GM18867 (cell line): Measurements from ENCODE around the gene IRF2BP1.
A peak's percentile ranks its signal among the peaks of the same experiment; 100 is the strongest.

Source experiments
- ATAC-seq: cut with Tn5 transposase; IDR thresholded peaks from one replicate; pipeline ENCODE4 v1.9.1; 2021; ENCODE audit warnings: mild to moderate bottlenecking, moderate library complexity; ENCODE audit not compliant: unreplicated experiment

IRF2BP1 gene

DNA sequence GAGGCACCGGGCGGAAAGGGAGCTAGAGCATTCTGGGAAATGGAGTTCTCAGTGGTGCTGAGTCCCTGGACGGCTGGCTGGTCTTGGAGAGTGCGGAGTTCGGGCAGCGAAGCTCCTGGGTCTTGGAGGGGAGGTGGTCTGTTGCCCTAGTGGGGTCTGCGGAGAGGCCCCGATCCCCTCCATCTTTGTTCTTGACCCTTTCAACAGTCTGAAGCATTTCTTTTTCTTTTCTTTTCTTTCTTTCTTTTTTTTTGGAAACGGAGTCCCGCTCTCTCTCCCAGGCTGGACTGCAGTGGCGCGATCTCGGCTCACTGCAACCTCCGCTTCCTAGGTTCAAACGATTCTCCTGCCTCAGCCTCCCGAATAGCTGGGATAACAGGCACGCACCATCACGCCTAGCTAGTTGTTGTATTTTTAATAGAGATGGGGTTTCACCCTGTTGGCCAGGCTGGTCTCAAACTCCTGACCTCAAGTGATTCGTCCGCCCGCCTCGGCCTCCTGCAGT is 22.6 kb downstream of the IRF2BP1 start:
- no peak for ATAC-seq

DNA sequence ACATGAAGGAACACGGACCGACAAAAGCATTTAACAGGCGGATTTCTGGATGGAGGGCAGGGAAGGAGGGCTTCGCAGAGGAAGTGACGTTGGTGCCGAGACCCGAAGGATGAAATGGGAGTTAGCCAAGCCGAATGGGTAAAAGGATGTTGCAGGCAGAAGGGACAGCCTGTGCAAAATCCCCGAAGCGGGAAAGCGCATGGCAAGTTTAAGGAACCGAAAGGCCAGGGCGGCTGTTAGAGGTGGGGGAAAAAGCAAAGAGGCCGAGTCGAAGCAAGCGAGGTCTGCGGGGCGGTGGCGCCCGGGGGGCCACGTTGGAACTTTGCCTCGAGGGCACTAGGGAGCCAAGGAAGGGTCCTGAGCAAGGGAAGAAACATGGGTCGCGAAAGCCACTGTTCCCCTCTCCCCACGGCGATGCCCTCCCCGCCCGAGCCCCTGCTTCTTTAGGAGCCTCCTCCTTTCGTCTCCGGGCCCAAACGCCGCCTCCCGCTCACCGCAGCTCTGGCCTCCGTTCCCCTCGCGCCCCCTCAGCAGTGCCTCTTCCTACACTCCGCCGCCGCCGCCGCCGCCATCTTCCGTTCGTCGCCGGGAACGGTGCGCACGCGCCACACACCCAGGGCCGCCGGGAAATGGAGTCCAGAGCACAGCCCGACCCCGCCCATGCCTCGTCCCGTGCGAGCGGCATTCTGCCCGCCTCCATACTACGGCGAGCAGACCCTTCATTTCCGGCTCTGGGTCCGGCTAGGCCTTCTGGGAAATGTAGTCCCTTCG is 23.2 kb downstream of the IRF2BP1 start, which contains the start of gene SYMPK:
Gene SYMPK (minus strand): TSS at position 584 of the 771 bp plus-strand sequence. CDS start 8,652 bp downstream, outside the sequence.
- peak; percentile 90 for ATAC-seq

DNA sequence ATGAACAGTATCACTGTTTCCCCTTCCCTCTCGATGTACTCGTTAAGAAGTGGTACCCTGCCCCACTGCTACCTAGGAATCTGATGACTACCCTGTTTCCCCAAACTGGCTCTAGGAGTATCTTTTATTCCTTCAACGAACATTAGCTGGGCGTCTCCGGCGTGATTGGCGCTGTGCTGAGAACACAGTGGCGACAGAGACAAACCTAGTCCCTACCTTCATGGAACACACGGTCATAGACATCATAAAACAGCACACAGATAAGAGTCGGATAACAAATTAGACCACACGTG is 23.7 kb downstream of the IRF2BP1 start:
- ATAC-seq, result no peak

DNA sequence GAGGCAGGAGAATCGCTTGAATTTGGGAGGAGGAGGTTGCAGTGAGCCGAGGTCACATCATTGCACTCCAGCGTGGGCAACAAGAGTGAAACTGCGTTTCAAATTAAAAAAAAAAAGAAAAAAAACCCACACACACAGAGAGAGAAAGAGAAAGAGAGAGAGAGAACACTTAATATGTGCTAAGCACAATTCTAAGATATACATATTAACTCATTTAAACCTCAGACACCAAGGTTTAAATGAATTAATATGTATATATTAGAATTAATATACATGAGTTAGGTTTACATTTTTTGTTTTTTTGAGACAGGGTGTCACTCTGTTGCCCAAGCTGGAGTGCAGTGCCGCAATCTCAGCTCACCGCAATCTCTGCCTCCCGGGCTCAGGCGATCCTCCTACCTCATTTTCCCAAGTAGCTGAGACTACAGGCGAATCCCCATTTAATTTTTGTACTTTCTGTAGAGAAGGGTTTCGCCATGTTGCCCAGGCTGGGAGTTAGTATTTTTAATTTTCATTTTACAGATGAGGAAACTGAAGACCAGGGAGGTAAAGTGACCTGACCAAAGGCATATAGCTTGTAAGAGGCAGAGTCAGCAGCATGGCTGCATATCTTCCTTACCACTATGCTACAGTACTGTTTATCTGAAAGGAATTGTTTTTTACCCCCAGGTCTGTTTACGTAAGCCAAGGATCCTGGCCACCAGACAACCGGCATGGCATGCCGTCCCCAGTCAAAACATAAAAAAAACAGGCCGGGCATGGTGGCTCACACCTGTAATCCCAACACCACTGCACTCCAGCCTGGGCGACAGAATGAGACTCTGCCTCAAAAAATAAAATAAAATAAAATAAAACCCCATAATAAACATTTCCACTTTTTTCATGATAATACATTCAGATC is 25.3 kb downstream of the IRF2BP1 start:
- ATAC-seq, result no peak

DNA sequence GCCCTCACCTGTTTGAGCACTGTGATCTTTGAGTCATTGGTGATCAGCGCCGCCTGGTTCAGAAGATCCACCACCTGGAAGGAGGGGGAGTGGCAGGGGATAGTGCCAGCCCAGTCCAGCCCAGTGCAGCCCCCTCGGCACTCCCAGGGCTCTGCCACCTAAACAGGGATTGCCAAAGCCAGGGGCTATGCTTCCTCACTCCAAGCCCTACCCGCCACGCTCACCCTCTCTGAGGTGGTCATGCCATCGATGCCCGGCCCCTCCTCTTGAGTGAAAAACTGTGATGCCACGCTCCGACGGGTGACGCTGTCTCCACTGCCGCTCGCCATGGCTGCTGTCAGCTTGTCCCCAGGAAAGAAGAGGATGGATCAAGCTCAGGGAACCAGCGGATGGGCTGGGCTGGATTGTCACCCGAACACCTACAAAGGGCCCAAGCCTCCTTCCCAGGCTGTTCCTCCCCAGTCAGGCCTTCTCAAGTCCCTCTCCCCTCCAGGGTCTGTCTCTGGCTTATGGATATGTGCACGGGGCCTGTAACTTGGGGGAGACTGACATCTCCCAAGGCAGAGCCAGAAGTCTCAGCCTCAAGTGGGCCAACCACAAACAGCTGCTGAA is 31.7 kb downstream of the IRF2BP1 start:
- ATAC-seq, result no peak

DNA sequence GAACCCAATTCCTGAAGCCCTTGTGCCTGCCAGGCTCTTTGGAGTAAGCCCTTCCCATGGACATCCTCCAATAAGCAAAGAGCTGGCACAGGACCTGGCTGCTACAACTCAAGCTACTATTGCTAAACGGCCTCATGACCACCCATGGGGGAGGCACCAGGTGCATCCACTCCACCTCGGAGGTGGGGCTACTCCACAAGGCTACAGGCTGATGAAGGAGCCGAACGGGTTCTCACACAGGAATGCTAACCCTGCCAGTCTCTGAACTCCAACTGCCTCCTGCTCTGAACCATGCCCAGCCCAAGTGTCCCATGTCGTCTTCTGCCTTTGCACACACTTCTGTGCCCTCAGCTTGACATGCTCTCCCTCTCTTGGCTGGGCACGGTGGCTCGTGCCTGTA is 33.0 kb downstream of the IRF2BP1 start:
- ATAC-seq, result no peak

DNA sequence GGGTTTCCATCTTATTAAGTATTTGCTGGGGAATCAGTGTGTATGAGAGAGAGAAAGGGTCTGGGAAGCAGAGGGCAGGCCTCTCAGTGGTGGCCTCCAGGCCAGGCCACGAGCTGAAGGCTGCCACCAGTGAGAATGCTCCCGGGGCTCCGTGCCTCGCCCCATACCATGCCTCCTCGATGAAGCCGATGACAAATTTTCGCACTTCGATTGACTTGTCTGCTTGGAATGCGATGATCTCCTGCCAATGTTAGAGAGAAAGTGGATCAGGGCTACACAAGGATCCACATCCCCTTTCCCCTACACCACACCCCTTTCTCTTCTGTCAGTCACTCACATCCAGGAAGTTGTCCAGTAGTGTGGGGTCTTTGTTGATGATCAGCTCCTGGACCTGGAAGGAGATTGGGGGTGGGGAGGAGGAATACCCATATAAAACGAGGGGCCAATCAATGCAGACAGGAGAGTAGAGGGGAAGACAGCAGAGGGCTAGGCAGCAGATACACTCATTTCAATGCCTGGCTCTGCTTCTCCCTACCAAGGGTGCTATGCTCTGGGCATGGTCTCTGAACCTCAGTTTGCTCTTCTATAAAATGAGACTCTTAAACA is 33.7 kb downstream of the IRF2BP1 start:
- no peak for ATAC-seq

DNA sequence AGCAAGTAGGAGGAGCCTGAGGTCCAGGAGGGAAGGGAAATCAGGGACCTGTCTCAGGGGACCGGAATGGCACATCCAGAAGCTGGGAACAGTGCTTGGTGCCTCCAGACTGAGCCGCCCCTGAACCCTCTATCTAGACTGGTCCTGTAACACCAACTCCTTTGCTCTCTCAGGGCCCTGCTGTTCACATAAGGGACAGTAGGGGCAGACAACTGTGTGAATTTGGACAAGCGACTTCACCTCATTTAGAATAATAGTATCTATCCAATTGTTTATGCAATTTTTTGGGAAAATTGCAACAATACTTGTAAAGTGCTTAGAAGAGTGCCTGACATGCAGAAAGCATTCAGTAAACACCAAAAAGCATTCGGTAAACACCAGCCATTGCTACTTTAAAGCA is 37.0 kb downstream of the IRF2BP1 start:
- no peak for ATAC-seq

DNA sequence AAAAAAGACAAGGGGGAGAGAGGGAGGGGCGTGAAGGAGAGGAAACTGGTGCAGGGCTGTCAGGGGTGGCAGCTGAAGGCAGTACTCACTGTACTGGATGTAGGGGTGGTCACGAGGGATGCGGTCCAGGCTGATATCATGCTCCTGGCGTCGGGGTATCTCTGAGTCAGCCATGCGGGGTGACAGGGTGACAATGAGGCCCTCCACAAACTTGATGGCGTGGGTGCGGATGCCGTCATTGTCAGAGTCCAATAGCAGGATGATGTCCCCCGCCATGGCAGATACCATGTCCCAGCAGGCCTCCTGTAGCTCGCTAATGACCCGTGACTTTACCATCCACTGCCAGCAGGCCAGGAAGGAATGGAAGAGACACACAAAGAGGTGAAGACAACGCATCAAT is 38.3 kb downstream of the IRF2BP1 start:
- no peak for ATAC-seq

DNA sequence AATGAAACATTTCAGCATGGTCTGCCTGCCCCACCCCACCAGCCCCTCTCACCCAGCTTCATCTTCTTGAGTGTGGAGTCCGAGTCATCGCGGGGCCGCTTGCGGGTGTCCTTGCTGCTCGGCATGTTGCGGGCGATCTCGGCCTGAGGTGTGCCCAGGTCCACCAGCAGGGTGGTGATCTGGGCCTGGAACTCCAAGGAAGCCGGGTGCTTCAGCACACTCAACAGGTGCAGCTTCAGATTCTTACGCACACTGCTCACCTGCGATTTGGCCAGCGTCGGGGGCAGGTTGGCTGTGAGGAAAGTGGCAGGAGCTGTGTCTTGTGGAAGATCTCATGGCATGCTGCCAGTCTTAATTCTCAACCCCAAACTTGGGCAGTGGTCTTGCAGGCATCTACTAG is 43.7 kb downstream of the IRF2BP1 start:
- ATAC-seq, result no peak

DNA sequence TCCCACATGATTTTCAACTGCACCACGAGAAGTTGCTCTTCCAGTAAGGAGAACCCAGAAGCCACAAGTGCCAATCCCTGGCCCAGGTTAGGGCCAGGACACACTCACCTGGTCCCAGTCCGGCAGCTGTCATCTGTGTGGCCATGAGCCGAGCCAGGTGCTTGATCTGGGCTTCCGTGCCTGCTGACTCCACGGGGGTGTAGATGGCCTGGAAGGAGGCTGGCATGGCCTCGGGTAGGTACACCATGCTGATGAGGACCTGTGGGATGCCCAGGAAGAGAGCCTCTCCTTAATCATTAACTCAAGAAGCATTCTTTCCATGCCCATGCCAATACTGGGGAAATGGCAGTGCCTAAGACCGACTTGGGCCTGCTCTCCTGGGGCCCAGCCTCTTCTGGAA is 51.0 kb downstream of the IRF2BP1 start:
- ATAC-seq, result no peak
